ENCODE measurements around the gene HSPA1L.
"Not testable (repeated sequence)": the region's sequence is repeated elsewhere in the genome, so short reads cannot be mapped to it uniquely, and the experiment has no call there.

HSPA1L gene

DNA sequence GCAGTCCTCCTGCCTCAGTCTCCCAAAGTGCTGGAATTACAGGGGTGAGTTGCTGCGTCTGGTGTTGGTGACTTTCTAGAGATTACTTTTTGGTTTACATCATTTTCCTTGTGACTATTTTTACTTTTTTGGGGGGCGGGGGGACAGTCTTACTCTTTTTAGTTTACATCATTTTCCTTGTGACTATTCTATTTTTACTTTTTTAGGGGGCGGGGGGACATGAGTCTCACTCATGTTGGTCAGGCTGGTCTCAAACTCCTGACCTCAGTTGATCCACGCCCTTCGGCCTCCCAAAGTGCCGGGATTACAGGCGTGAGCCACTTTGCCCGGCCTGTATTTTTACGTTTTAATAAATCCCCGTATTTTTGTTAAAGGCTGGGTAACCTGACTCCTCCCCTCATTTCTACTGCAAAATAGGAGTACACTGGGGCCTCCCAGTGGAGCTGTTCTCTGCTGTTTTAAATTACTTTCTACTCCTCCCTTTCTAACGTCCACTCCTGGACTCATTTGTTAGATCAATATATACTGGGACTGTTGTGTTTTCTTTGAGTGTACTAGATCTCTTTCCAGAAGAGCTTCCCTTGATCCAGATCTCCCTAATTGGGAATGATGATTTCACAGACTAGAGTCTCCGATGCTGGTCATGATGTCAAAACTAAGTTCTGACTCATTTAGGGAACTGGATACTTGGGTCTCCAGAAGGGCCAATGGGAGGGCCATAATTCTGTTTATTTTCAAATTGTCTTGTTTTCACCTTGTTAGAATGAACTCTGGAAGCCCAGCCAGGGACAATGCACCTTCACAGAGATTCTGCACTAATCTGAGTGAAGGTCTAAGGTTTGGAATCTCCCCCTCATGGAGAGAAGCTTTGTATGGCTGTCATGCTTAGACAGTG, 21.6 kb upstream of the HSPA1L start:
- no peak for DNase-seq (ENCODE audit: low spot score)

DNA sequence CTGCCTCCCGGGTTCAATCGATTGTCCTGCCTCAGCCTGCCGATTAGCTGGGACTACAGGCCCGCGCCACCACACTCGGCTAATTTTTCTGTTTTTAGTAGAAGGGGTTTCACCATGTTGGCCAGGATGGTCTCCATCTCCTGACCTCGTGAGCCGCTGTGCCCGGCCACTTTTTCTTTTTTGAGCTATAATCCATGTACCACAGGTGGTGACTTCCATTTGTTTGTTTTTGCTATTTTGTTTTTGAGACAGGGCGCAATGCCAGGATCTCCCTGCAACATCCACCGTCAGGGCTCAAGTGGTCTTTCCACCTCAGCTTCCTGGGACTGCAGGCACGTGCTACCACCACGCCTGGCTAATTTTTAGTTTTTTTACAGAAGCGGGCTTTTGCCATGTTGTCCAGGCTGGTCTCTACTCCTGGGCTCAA, 21.0 kb upstream of the HSPA1L start:
- DNase-seq (ENCODE audit: low spot score) = no peak

DNA sequence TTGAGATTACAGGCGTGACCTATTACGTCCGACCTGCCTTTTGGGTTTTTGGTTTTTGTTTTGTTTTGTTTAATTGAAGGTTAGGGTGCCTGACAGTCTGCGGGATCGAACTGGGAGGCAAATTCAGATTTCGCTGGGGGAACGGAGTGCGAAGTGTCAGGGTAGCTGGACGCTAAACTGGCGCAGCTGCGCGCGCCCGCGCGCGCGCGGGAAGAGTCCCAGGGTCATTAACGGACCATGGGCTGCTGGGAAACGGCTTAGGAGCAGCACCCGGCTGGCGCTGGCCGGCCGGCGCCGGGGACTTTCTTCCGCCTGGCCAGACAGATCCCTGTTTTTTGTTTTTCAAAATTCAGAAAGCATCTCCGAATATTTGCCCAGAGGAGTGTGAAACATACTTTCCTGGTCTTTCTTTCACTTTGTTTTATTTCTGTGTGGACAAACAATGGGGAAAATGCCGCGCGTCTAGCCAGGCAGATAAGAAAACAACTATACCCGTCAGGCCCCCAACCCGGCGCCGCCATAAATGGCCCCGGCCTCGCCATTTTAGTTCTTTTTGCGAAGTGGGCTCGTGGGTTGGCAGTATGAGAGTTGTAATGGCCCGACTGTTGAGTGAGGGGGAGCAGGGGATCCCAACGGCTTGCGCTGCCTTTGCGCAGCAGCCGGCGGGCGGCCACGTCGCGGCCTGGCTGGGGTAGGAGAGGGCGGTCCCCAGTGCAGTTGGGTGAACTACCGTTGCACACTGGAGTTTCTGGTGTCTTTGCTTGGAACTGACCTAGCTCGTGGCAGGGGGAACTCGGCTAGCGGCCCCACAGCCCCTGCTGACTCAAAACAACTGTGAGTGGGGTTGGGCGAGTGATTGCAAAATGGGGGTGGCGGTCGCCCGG, 19.5 kb upstream of the HSPA1L start:
- peak; percentile 91 for DNase-seq (ENCODE audit: low spot score)

DNA sequence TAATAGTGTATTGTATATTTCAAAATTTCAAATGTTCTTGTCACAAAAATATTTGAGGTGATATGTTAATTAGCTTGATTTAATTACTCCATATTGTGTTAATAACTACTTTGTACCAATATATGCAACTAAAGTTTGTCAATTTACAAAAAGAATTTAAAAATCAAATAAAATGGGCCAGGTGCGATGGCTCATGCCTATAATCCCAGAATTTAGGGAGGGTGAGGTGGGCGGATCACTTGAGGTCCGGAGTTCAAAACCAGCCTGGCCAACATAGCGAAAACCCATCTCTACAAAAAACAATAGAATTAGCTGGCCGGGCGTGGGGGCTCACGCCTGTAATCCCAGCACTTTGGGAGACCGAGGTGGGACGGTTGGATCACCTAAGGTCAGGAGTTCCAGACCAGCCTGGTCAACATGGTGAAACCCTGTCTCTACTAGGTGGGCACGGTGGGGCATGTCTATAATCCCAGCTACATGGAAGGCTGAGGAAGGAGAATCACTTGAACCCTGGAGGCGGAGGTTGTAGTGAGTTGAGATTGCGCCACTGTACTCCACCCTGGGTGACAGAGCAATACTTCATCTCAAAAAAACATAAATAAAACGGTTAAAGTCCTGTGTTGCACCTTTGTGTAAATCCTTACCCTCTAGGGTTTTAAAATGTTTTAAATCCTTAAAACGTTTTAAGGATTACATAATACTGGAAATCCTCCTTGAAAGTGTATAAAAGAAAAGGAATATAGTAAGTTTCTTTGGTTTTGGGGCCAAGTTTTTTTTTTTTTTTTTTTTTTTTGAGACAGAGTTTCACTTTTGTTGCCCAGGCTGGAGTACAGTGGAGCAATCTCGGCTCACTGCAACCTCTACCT, 16.5 kb upstream of the HSPA1L start:
- no peak for DNase-seq (ENCODE audit: low spot score)

DNA sequence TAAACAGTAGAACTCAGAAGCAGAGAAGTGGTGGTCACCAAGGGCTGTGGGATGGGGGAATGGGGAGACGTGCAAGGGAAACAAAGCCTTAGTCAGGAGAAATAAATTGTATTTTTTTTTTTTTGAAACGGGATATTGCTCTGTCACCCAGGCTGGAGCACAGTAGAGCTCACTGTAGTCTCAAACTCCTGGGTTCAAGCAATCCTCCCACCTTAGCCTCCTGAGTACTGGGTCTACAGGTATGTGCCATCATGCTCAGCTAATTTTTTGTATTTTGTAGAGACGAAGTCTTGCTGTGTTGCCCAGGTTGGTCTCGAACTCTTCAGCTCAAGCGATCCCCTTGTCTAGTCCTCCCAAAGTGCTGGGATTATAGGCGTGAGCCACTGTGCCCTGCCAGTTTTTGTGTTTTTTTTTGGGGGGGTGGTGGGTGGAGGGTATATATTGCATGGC, 15.8 kb upstream of the HSPA1L start:
- peak; percentile 73 for DNase-seq (ENCODE audit: low spot score)

DNA sequence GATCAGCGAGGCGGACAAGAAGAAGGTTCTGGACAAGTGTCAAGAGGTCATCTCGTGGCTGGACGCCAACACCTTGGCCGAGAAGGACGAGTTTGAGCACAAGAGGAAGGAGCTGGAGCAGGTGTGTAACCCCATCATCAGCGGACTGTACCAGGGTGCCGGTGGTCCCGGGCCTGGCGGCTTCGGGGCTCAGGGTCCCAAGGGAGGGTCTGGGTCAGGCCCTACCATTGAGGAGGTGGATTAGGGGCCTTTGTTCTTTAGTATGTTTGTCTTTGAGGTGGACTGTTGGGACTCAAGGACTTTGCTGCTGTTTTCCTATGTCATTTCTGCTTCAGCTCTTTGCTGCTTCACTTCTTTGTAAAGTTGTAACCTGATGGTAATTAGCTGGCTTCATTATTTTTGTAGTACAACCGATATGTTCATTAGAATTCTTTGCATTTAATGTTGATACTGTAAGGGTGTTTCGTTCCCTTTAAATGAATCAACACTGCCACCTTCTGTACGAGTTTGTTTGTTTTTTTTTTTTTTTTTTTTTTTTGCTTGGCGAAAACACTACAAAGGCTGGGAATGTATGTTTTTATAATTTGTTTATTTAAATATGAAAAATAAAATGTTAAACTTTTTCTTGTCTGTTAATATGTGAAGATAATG, 14.7 kb upstream of the HSPA1L start:
- DNase-seq (ENCODE audit: low spot score) = peak; percentile 84

DNA sequence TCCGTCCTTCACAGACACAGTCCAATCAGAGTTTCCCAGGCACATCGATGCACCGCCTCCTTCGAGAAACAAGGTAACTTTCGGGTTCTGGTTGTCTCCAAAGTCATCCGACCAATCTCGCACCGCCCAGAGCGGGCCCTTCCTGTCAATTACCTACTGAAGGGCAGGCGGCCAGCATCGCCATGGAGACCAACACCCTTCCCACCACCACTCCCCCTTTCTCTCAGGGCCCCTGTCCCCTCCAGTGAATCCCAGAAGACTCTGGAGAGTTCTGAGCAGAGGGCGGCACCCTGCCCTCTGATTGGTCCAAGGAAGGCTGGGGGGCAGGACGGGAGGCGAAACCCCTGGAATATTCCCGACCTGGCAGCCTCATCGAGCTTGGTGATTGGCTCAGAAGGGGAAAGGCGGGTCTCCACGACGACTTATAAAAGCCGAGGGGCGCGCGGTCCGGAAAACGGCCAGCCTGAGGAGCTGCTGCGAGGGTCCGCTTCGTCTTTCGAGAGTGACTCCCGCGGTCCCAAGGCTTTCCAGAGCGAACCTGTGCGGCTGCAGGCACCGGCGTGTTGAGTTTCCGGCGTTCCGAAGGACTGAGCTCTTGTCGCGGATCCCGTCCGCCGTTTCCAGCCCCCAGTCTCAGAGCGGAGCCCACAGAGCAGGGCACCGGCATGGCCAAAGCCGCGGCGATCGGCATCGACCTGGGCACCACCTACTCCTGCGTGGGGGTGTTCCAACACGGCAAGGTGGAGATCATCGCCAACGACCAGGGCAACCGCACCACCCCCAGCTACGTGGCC, 12.4 kb upstream of the HSPA1L start, which contains the start of gene HSPA1B:
Gene HSPA1B, plus strand, starts transcription at position 453 of the 794 bp plus-strand sequence. Its CDS starts 213 bp downstream, at position 666.
- peak; percentile 99 for DNase-seq (ENCODE audit: low spot score)

DNA sequence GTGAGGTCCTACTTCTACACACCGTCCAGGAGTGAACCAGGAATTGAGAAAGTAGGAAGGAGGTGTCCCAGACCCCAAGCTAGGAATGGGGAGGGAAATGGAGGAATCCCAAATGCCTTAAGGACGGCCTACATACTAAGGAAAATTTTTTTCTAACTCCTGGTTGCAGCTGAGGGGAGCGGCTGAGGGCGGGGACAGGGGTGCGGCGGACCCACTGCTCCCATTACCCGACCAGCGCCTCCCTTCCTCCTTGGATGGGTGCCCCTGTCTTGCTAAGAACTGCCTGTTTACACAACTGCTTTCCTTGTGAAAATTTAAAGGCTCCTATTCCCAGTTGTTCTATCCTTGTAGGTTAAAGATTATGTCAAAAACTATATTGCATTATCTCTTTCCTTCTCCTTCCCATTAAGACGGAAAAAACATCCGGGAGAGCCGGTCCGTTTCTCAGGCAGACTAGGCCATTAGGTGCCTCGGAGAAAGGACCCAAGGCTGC, 11.8 kb upstream of the HSPA1L start:
- no peak for DNase-seq (ENCODE audit: low spot score)

DNA sequence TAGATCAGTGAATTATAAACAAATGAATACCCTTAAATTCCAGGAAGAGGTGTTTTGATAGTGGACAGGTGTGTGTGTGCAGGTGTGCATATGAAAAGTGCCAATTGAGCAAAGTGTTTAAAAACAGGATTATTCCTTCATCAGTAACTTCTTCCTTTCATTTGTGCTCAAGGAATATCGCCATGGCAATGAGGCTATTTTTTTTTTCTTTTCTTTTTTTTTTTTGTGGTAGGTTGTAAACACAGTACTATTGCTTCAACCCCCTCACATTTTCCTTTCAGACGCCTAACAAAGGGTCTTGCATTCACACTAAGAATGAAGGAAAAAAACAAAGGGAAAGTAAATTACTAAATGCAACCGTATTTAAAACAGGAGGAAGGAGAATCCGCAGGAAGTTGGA, 10.5 kb upstream of the HSPA1L start:
- DNase-seq (ENCODE audit: low spot score) = no peak

DNA sequence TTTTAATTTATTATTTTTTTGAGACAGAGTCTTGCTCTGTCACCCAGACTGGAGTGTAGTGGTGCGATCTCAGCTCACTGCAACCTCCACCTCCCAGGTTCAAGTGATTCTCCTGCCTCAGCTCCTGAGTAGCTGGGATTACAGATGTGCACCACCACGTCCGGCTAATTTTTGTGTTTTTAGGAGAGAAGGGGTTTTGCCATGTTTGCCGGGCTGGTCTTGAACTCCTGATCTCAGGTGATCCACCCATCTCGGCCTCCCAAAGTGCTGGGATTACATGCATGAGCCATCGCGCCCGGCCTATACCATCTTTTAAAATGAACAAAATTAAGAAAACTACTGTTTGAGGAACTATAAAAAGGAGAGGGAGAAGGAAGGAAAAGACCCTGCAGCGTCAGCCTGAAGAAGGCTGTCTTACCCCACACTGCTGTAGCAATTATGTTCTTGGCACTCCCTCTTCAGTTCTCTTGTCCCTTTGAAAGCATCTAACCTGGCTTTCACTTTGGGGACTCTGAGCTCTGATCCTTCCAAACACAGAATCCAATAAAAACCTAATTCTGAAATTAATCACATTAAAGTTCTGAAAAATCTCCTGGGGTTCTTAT, 8.6 kb upstream of the HSPA1L start:
- not testable (repeated sequence) for DNase-seq (ENCODE audit: low spot score)

DNA sequence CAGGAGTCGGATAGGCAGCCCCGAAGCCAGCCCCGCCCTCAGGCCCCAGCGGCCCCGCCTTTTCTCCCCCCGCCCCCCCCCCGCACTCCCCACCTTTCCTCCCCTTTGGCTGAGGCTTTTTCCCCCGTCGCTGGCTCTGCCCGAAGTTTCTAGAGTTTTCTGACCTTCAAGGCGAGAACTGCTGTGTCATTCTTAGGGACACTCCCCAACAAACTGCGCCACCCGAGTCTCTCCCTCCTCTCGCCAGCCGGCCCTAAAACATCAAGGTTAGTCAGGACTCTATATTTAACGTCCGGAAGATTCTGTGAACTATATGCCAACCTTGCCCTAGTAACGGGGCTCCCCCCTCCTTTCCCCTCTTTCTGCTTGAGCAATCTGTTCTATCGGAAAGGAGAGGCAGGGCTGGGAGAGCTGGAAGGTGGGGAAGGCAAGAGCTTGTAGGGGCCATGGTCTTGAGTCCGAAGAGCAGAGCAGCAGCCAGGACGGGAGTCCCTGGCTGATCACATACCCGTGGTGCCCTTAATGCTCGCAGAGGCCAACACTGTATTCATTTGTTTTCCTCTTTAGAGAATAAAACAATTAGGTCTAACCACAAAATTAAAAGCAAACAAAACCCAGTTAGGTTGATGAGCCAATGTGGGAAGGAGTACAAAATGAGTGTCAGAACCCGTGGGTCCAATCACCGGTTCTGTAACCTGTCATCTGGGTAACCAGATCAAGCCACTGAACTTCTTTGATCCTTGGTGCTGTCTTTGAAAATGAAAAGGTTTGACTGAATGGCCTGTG, 7.1 kb upstream of the HSPA1L start:
- peak; percentile 88 for DNase-seq (ENCODE audit: low spot score)

DNA sequence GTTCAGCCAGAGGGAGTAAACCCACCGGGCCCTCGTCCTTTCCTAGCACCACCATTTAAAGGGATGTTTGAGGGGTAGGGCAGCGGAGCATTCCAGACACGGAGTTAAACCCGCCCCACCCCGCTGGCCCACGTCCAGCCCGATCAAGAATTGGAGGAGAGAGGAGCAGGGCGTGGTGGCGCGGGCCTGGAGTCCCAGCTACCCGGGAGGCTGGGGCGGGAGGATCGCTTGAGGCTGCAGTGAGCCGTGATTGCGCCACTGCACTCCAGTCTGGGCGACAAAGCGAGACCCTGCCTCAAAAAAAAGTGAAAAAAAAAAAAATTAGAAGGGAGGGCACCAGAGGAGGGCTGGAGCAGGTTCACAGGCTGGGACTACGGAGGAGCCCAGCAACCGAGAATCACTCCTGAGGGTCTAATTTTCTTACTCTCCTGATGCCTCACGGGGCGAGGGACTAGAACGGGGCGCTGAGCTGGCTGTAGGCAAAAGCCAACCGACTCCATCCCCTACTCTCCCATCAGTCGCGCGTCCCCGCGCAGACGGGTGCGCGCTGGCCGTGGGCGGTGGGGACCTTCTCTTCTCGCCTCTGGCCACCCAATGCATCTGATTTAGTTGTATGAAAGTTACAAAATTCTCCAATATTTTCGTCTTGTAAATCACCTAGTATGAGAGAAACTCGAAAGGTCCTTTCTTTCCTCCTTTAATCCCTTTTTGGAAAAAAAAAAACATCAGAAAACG, 6.4 kb upstream of the HSPA1L start:
- DNase-seq (ENCODE audit: low spot score) = no peak

DNA sequence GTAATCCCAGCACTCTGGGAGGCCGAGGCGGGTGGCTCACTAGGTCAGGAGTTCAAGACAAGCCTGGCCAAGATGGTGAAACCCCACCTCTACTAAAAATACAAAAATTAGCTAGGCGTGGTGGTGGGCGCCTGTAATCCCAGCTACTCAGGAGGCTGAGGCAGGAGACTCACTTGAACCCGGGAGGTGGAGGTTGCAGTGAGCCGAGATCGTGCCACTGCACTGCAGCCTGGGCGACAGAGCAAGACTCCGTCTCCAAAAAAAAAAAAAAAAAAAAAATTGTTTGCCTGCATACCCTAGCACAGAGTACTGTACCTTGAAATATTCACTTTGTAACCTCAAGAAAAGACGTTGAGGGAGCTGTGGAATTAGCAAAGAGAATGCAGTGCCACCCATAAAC, 5.3 kb upstream of the HSPA1L start:
- not testable (repeated sequence) for DNase-seq (ENCODE audit: low spot score)

DNA sequence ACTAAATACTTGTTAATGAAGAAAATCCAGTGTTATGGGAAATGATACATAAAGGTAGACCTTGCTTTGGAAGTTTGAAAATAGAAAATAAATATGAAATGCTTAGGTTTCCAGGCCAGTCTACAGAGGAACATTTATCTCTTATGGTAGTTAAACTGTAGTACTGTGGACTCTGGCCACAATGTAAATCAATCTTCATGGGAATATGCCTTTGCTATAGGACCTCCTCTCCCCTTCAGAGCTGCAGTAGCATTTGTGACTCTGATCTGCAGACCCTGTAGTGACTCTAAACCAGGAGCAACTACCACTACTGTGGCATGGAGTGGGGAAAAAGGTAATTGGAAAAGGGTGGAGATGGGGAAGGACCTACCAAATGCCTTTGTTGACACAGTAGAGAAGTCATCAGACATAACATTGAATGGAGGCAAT, 4.8 kb upstream of the HSPA1L start:
- no peak for DNase-seq (ENCODE audit: low spot score)

DNA sequence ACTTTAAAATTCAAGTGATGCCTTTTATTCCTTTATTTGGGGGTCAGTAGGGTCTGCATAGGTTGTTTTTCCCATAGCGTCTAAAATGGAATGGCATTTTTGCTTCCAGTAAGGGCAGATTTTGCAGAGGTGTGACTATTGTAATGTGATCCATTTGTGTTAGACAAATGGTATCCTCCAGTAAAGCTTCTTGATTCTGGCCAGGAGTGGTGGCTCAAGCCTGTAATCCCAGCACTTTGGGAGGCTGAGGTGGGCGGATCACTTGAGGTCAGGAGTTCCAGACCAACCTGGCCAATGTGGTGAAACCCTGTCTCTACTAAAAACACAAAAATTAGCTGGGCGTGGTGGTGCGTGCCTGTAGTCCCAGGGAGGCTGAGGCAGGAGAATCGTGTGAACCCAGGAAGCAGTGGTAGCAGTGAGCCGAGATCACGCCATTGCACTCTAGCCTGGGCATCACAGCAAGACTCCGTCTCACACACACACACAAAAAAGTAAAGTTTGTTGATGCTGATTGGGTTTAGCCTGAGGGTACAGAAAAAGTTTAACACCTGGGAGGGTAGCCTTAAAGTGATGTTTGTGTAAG, 2.9 kb upstream of the HSPA1L start:
- peak; percentile 86 for DNase-seq (ENCODE audit: low spot score)

DNA sequence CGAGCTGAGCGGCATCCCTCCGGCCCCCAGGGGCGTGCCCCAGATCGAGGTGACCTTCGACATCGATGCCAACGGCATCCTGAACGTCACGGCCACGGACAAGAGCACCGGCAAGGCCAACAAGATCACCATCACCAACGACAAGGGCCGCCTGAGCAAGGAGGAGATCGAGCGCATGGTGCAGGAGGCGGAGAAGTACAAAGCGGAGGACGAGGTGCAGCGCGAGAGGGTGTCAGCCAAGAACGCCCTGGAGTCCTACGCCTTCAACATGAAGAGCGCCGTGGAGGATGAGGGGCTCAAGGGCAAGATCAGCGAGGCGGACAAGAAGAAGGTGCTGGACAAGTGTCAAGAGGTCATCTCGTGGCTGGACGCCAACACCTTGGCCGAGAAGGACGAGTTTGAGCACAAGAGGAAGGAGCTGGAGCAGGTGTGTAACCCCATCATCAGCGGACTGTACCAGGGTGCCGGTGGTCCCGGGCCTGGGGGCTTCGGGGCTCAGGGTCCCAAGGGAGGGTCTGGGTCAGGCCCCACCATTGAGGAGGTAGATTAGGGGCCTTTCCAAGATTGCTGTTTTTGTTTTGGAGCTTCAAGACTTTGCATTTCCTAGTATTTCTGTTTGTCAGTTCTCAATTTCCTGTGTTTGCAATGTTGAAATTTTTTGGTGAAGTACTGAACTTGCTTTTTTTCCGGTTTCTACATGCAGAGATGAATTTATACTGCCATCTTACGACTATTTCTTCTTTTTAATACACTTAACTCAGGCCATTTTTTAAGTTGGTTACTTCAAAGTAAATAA, 2.2 kb upstream of the HSPA1L start:
- DNase-seq (ENCODE audit: low spot score) = peak; percentile 83

DNA sequence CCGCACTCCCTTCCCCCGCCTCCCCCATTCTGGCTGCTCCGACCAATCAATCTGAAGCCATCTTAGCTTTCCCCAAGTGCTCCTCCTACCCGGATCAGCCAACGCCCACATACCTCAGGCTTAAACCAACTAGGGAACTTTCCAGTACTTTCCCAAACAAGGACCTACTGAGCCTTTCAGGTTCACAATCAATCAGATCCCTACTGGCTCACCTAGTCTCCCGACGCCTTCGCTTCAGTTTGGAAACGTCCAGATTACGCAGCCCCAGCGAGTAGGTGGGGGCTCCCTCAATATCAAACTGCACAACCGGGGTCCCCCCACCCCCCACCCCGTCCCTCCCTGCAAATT, 432 bp downstream of the HSPA1L start:
- peak; percentile 99 for DNase-seq (ENCODE audit: low spot score)
